HG02981 (cell line): ENCODE results near the gene AKAP8.
"Not testable (repeated sequence)": the region's sequence is repeated elsewhere in the genome, so short reads cannot be mapped to it uniquely, and the experiment has no call there.

Experiments
- ATAC-seq: cut with Tn5 transposase; IDR thresholded peaks from one replicate; pipeline ENCODE4 v1.9.1; 2021; ENCODE audit warnings: mild to moderate bottlenecking, moderate library complexity; ENCODE audit not compliant: unreplicated experiment

Gene AKAP8

GRCh38 chr19:15335992-15336391 lies 43.6 kb downstream of the AKAP8 start:
- not testable (repeated sequence) for ATAC-seq

- ATAC-seq = peak; percentile 42
Observed at GRCh38 chr19:15332311-15332996, 47.1 kb downstream of the AKAP8 start, which contains the start of gene BRD4. BRD4 (minus strand) TSS chr19:15332539; CDS start chr19:15273099, 59,440 bp downstream.

- ATAC-seq = peak; percentile 29
Observed at GRCh38 chr19:15331419-15332310, 47.9 kb downstream of the AKAP8 start.

- no peak for ATAC-seq
Observed at GRCh38 chr19:15330801-15331418, 48.7 kb downstream of the AKAP8 start.

- no peak for ATAC-seq
Observed at GRCh38 chr19:15328312-15328711, 51.3 kb downstream of the AKAP8 start.

- ATAC-seq = no peak
Observed at GRCh38 chr19:15324791-15325519, 54.6 kb downstream of the AKAP8 start.

- ATAC-seq = no peak
Observed at GRCh38 chr19:15323496-15324235, 55.9 kb downstream of the AKAP8 start.

GRCh38 chr19:15321739-15322138 lies 57.8 kb downstream of the AKAP8 start:
- no peak for ATAC-seq

GRCh38 chr19:15320116-15320515 lies 59.5 kb downstream of the AKAP8 start:
- ATAC-seq = no peak

GRCh38 chr19:15318241-15318691 lies 61.3 kb downstream of the AKAP8 start:
- ATAC-seq = no peak

GRCh38 chr19:15317392-15318071 lies 62.1 kb downstream of the AKAP8 start:
- no peak for ATAC-seq

- ATAC-seq = no peak
Observed at GRCh38 chr19:15316498-15316897, 63.1 kb downstream of the AKAP8 start.

GRCh38 chr19:15315101-15315500 lies 64.5 kb downstream of the AKAP8 start:
- ATAC-seq = no peak

GRCh38 chr19:15313649-15314279 lies 65.8 kb downstream of the AKAP8 start:
- no peak for ATAC-seq

GRCh38 chr19:15307169-15307568 lies 72.4 kb downstream of the AKAP8 start:
- no peak for ATAC-seq

- no peak for ATAC-seq
Observed at GRCh38 chr19:15305582-15306334, 73.8 kb downstream of the AKAP8 start.

- ATAC-seq = no peak
Observed at GRCh38 chr19:15304140-15304705, 75.4 kb downstream of the AKAP8 start.
